ENCODE results near the gene PPP2R5C.

The PPP2R5C gene

DNA sequence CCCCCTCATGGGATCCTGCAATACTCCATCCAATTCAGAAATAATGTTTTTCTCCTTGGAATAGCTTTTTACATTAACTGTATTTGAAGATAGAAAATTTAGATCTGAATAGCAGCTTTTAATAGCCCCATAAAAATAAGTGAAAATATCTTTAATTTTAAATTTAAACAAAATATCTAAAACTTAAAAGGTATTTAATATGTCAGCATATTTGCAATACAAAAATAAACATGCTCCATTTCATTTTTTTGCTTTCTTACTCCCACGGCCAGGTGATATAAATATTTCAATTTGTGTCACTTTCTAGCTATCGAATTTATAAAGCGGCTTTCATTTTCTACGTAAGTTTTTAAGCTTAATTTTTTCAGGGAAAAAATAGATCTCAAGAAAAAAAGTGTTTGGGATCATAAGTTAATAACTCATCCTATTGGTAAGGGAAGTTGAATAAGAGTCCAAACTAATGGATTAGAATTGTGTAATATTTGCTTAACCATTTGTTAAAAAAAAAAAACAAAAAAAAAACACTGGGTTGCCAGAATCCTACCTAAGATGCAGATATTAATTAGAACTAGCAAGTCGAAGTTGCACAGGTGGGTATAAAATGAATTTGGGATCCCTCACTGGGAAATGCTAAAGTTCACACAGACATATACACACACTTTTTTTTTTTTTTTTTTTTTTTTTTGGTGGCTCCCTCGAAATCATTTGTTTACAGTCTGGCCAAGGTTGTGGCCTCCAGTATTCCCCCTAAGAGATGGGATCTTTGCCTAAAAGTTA lies 47.6 kb downstream of the PPP2R5C start:
- TF ChIP-seq, protein P1, sequence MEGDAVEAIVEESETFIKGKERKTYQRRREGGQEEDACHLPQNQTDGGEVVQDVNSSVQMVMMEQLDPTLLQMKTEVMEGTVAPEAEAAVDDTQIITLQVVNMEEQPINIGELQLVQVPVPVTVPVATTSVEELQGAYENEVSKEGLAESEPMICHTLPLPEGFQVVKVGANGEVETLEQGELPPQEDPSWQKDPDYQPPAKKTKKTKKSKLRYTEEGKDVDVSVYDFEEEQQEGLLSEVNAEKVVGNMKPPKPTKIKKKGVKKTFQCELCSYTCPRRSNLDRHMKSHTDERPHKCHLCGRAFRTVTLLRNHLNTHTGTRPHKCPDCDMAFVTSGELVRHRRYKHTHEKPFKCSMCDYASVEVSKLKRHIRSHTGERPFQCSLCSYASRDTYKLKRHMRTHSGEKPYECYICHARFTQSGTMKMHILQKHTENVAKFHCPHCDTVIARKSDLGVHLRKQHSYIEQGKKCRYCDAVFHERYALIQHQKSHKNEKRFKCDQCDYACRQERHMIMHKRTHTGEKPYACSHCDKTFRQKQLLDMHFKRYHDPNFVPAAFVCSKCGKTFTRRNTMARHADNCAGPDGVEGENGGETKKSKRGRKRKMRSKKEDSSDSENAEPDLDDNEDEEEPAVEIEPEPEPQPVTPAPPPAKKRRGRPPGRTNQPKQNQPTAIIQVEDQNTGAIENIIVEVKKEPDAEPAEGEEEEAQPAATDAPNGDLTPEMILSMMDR (IDR thresholded peaks at IDR 0.05; ENCODE audit: low read depth, low read length, missing control alignments) = no peak
- Histone ChIP-seq H3K27ac (peak overlapping the region; percentile 93), H3K4me3 (ENCODE audit: low read depth, low read length) (peak overlapping the region; percentile 85), H3K27me3 (replicated peaks) (no peaks in the 10 kb centered on the region), H3K36me3 (replicated peaks) (no peaks in the 10 kb centered on the region)
- in situ Hi-C loops (cut with HindIII; ENCODE audit: low pct_ligation_motif_present, low sequenced_read_pairs) = no loop called here
- DNase-seq = no peak

DNA sequence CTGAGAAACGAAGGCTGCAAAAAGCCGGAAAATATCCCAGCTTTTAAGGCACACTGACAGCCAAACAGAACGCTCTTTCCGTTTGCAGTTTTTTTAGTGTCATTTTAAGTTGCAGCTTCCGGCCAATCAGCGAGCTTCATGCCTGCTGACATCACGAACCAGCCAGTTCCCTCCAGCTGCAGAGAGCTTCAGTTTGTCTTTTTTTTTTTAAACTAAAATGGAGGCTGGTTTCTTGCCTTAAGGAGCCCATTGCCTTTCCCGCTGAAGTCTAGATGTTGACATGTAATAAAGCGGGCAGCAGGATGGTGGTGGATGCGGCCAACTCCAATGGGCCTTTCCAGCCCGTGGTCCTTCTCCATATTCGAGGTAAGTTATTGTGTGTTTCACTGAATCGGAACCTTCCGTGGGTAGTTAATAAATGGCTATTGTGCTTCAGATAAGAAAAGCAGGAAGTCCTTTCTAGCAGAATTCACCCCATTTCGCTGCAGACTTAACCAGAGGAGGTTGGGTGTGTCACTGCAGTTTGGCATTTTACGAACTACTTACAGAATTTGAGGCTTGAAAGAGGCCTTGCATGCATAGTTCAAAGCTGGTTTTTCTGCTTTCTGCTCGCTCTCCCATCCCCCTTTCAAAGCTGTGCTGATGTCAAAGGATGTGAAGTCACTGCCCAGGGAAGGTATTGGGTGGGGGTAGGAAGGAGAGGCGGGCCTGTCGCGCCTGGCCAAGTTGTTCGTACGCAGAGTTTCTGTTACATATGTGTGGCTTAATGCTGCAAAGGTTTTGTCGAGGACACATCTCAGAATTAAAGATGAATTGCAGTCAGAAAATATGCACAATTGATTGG lies 48.4 kb downstream of the PPP2R5C start:
- in situ Hi-C loops (cut with HindIII; ENCODE audit: low pct_ligation_motif_present, low sequenced_read_pairs) = no loop called here
- Histone ChIP-seq H3K36me3 (replicated peaks) (no peaks in the 10 kb centered on the region), H3K4me3 (ENCODE audit: low read depth, low read length) (peak overlapping the region; percentile 85), H3K27me3 (replicated peaks) (no peaks in the 10 kb centered on the region), H3K27ac (peak overlapping the region; percentile 93)
- TF ChIP-seq, protein P1 (IDR thresholded peaks at IDR 0.05; ENCODE audit: low read depth, low read length, missing control alignments) = no peak
- DNase-seq = peak; percentile 94

DNA sequence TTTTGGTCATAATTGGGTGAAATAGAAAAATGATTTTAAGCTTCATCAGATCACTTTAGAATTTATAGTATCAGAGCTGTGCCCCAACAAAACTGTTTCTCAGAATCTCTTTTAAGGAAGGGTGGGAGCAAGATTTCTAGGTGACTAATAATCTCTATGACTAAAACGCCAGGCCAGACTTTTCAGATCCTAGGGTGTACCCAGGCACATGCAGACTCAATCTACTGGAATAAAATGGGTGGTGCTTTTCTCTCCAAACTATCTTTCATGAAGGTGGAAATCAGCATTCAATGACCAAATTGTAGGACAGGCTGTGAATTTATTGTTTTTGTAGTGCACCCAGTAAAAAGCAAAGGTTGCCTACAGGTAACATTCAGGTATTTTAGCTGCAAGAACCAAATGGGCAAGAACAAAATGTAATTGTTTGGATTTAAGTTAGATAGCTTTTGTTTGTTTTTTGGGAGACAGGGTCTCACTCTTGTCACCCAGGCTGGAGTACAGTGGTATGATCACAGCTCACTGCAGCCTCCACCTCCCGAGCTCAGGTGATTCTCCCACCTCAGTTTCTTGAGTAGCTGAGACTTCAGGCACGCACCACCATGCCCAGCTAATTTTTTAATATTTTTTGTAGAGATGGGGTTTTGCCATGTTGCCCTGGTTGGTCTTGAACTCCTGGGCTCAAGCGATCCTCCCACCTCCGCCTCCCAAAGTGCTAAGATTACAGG lies 49.5 kb downstream of the PPP2R5C start:
- peak overlapping the region; percentile 93 for H3K27ac ChIP-seq
- no peaks in the 10 kb centered on the region for H3K36me3 ChIP-seq (replicated peaks)
- TF ChIP-seq, protein P1 (IDR thresholded peaks at IDR 0.05; ENCODE audit: low read depth, low read length, missing control alignments) = no peak
- H3K4me3 ChIP-seq (ENCODE audit: low read depth, low read length) = peak overlapping the region; percentile 85
- in situ Hi-C loops (cut with HindIII; ENCODE audit: low pct_ligation_motif_present, low sequenced_read_pairs) = no loop called here
- H3K27me3 ChIP-seq (replicated peaks) = no peaks in the 10 kb centered on the region
- DNase-seq = peak; percentile 32

DNA sequence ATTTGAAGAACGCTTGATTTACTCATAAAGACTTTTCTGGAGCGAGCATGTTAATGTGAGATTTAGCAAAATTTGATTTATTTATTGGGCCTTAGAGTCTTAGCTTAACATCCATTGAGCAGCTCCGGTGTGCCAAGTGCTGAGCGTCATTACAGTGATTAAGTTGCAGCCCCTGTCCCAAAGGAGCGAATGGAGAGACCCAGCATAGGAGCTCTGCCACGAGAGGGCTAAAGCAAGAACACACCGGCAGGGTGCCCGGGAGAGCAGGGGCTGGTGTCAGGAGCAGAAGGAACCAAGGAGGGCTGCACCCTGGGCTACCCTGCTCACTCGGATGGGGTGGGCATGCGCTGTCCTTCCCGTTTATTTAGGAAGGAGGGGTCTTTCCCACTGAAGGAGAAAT lies 50.6 kb downstream of the PPP2R5C start:
- H3K27ac ChIP-seq = no peak overlapping the region
- in situ Hi-C loops (cut with HindIII; ENCODE audit: low pct_ligation_motif_present, low sequenced_read_pairs) = no loop called here
- no peak for DNase-seq
- H3K4me3 ChIP-seq (ENCODE audit: low read depth, low read length) = no peak overlapping the region
- H3K36me3 ChIP-seq (replicated peaks) = no peaks in the 10 kb centered on the region
- TF ChIP-seq, protein P1 (IDR thresholded peaks at IDR 0.05; ENCODE audit: low read depth, low read length, missing control alignments) = no peak
- no peaks in the 10 kb centered on the region for H3K27me3 ChIP-seq (replicated peaks)

DNA sequence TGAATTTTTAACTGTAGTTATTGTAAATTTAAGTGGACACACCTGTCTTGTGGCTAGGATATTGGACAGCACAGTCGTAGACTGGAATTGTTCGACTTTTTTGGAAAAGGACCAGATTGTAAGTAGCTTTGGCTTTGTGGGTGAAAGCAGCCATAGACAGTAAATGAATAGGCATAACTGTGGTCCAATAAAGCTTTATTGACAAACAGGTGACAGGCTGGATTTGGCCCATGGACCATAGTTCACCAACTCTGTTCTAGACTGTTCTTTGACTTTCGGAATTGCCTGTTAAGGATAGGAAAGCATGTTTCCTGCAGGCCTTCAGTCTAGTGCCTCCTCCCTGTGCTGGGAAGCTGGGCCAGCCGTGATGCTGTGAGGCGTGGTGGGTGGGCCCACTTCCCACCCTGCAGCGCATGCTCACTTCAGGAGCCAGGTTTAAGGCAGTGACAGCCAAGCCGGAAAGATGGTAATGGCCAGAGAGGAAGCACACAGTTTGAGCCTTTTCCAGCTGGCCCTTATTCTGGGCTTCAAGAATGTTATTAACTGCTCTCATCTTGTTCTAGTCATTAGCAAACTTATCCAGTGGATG lies 51.8 kb downstream of the PPP2R5C start:
- in situ Hi-C loops (cut with HindIII; ENCODE audit: low pct_ligation_motif_present, low sequenced_read_pairs) = no loop called here
- no peaks in the 10 kb centered on the region for H3K36me3 ChIP-seq (replicated peaks)
- TF ChIP-seq, protein P1 (IDR thresholded peaks at IDR 0.05; ENCODE audit: low read depth, low read length, missing control alignments) = no peak
- no peaks in the 10 kb centered on the region for H3K27me3 ChIP-seq (replicated peaks)
- DNase-seq = no peak
- no peak overlapping the region for H3K4me3 ChIP-seq (ENCODE audit: low read depth, low read length)
- no peak overlapping the region for H3K27ac ChIP-seq
